Bronchial epithelial cell (primary cell): ENCODE data around the gene CCSER1. TPM values are rescaled to one million over a fixed set of nuclear protein-coding genes. Genes with fewer than 3 reads are reported as not detected.

ENCODE experiments used
- DNase-seq: peaks from one replicate; pipeline ENCODE4 v3.0.0-alpha.2; 2010; ENCODE audit warnings: low read depth
- FAIRE-seq: peaks from 2 replicates; lab custom pipeline; 2011; peaks lifted over from hg19 to GRCh38; lab: Jason Lieb, UNC
- H3K27me3 ChIP-seq: 2 replicates; pipeline ENCODE4 v1.5.1; 2011; ENCODE audit warnings: low read length; ENCODE audit not compliant: control insufficient read depth, insufficient read depth
- H3K36me3 ChIP-seq: 2 replicates; pipeline ENCODE4 v1.5.1; 2011; ENCODE audit warnings: low read length; ENCODE audit not compliant: control insufficient read depth, insufficient read depth
- H3K4me3 ChIP-seq: 2 replicates; pipeline ENCODE4 v1.5.1; 2011; ENCODE audit warnings: mild to moderate bottlenecking, low read depth, low read length, control low read depth
- CTCF ChIP-seq: IDR thresholded peaks from 2 replicates; pipeline ENCODE4 v1.5.1; 2011; ENCODE audit warnings: mild to moderate bottlenecking, moderate library complexity, low read length, control low read depth, inconsistent platforms; ENCODE audit not compliant: insufficient read depth, severe bottlenecking
- total RNA-seq: library from RNA; depleted of rRNA; stranded (reverse); fragments of >200 nt; gene quantifications from 2 replicates; pipeline ENCODE4 v1.2.1, GENCODE V29; 2014

CCSER1 gene
- total RNA-seq, 1 donor from 2014 or later: 6.6 TPM

DNA sequence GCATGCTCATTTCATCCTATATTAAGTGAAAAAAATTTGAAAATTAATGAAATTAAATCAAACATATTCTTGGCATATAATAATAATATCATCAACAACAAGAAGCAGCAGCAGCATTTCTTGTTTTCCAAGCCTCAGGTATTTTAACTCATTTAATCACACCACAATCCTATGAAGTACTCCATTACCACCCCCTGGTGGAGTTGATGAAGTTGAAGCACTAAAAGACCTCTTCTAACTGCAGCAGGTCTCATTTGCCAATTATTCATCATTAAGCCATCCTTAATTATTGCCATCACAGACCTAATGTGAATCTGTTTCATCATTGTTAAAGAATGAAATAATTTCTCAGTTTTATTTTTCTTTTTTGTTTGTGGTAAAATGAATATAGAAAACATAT lies 1375.2 kb downstream of the CCSER1 start:
- peak; percentile 51 for DNase-seq
- H3K27me3 ChIP-seq: no peaks in the 10 kb centered on the region
- H3K4me3 ChIP-seq: no peak overlapping the region
- no peaks in the 10 kb centered on the region for H3K36me3 ChIP-seq
- peak; percentile 39 for TF ChIP-seq CTCF
- FAIRE-seq: no peak

GRCh38 chr4:91513326-91513725 lies 1386.1 kb downstream of the CCSER1 start:
- Histone ChIP-seq H3K36me3 (no peaks in the 10 kb centered on the region), H3K4me3 (no peak overlapping the region), H3K27me3 (no peaks in the 10 kb centered on the region)
- FAIRE-seq (no peak), DNase-seq (no peak)
- no peak for TF ChIP-seq CTCF

GRCh38 chr4:91519155-91519554 lies 1392.0 kb downstream of the CCSER1 start:
- no peak overlapping the region for H3K4me3 ChIP-seq
- TF ChIP-seq CTCF: no peak
- FAIRE-seq: no peak

DNA sequence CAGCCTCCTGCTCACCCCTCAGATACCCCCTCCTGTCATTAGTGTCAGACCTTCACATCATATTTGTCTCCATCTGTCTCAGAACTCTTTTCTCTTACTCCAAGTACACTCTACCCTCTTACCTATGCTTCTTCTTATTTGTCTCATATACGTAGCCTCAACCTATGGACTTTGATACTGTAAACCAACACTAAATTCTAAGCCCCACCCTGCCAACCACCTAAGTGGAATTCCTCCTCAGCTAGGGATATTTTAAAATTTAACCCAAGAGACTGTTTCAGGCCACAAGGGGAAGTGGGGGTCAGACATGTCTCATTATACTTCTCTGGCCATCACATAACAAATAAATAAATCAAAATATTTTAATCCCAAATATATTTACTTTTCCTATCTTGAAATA lies 1398.4 kb downstream of the CCSER1 start:
- Histone ChIP-seq H3K4me3 (no peak overlapping the region), H3K27me3 (no peaks in the 10 kb centered on the region), H3K36me3 (no peaks in the 10 kb centered on the region)
- TF ChIP-seq CTCF: no peak
- FAIRE-seq (no peak), DNase-seq (no peak)

More at GRCh38 chr4:91519155-91519554, 1392.0 kb downstream of the CCSER1 start:
- DNase-seq: no peak
- H3K36me3 ChIP-seq: no peaks in the 10 kb centered on the region
- H3K27me3 ChIP-seq: no peaks in the 10 kb centered on the region

GRCh38 chr4:91527056-91527455 lies 1399.9 kb downstream of the CCSER1 start:
- Histone ChIP-seq H3K36me3 (no peaks in the 10 kb centered on the region), H3K4me3 (no peak overlapping the region), H3K27me3 (no peaks in the 10 kb centered on the region)
- DNase-seq (peak; percentile 19), FAIRE-seq (no peak)
- TF ChIP-seq CTCF: no peak

DNA sequence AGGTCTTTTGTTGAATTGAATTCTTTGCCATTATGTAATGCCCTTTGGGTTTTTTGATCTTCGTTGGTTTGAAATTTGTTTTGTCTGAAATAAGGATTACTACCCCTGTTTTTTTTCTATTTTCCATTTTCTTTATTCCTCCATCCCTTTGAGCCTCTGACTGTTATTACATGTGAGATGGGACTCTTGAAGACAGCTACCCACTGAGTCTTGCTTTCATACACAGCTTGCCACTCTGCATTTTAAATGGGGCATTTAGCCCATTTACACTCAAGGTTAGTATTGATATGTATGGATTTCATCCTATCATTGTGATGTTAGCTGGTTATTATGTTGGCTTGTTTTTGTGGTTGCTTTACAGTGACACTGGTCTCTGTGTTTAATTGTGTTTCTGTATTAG lies 1440.4 kb downstream of the CCSER1 start:
- no peak for TF ChIP-seq CTCF
- DNase-seq (no peak), FAIRE-seq (no peak)
- no peaks in the 10 kb centered on the region for H3K36me3 ChIP-seq
- no peak overlapping the region for H3K4me3 ChIP-seq
- no peaks in the 10 kb centered on the region for H3K27me3 ChIP-seq
